PC-3 (cell line): ENCODE measurements around the gene UQCC3. TPM values are rescaled to one million over a fixed set of nuclear protein-coding genes. Genes with fewer than 3 reads are reported as not detected.

Experiments
- ATAC-seq: fragments of 200-7000 bp; cut with Tn5 transposase; 2 replicates; pipeline ENCODE4 v1.9.1; 2020; ENCODE audit warnings: mild to moderate bottlenecking, moderate library complexity
- BruUV-seq: library from RNA; stranded (reverse); fragments of 400-500 nt; replicated peaks from 2 replicates; lab custom pipeline; 2021; lab: Mats Ljungman, UMichigan
- CTCF ChIA-PET: fragments of 300-600 bp; sonication (Branson Sonifier 250); formaldehyde crosslinking; loops from one replicate; lab custom pipeline; 2022; ENCODE audit warnings: antibody characterized with exemption; lab: Charles Lee
- POLR2A ChIA-PET: fragments of 300-600 bp; sonication (Branson Sonifier 250); formaldehyde crosslinking; loops from one replicate; lab custom pipeline; 2022; ENCODE audit warnings: antibody characterized with exemption; ENCODE audit not compliant: unreplicated experiment; lab: Charles Lee
- DNase-seq: peaks from one replicate; pipeline ENCODE4 v3.0.0-alpha.2; 2015
- H2AFZ ChIP-seq: fragments of 300-600 bp; sonication (generic); 2 replicates; pipeline ENCODE4 v1.6.0; 2016; ENCODE audit warnings: antibody characterized with exemption, low read length
- H3F3A ChIP-seq: fragments of 300-600 bp; sonication (generic); one replicate; pipeline ENCODE4 v1.6.0; 2017; ENCODE audit warnings: antibody characterized with exemption, low read length, control low read depth, mild to moderate bottlenecking; ENCODE audit not compliant: unreplicated experiment
- H3K27ac ChIP-seq: fragments of 300-600 bp; sonication (generic); 2 replicates; pipeline ENCODE4 v1.5.1; 2016; ENCODE audit warnings: mild to moderate bottlenecking, low read length
- H3K27me3 ChIP-seq: fragments of 300-600 bp; sonication (generic); 2 replicates; pipeline ENCODE4 v1.6.1; 2016; ENCODE audit warnings: low read length, mixed read lengths
- H3K36me3 ChIP-seq: fragments of 300-600 bp; sonication (generic); 2 replicates; pipeline ENCODE4 v1.6.1; 2016; ENCODE audit warnings: low read depth, mixed run types, low read length, mixed read lengths
- H3K4me1 ChIP-seq: fragments of 300-600 bp; sonication (generic); 2 replicates; pipeline ENCODE4 v1.5.1; 2016; ENCODE audit warnings: low read length; ENCODE audit not compliant: insufficient read depth
- H3K4me2 ChIP-seq: fragments of 300-600 bp; sonication (generic); 2 replicates; pipeline ENCODE4 v1.6.0; 2016; ENCODE audit warnings: low read length
- H3K4me3 ChIP-seq: fragments of 300-600 bp; sonication (generic); 2 replicates; pipeline ENCODE4 v1.5.1; 2016; ENCODE audit warnings: mild to moderate bottlenecking, low read length, mixed read lengths
- H3K79me2 ChIP-seq: fragments of 300-600 bp; sonication (generic); 2 replicates; pipeline ENCODE4 v1.6.1; 2017; ENCODE audit warnings: low read length, mixed read lengths
- H3K9ac ChIP-seq: fragments of 300-600 bp; sonication (generic); 2 replicates; pipeline ENCODE4 v1.6.0; 2016; ENCODE audit warnings: mild to moderate bottlenecking, low read length
- H3K9me2 ChIP-seq: fragments of 300-600 bp; sonication (generic); replicated peaks from 2 replicates; pipeline ENCODE4 v1.6.1; 2016; ENCODE audit warnings: mixed run types, low read length, mixed read lengths
- H3K9me3 ChIP-seq: fragments of 300-600 bp; sonication (generic); 2 replicates; pipeline ENCODE4 v1.6.1; 2016; ENCODE audit warnings: low read length, mixed read lengths
- H4K20me1 ChIP-seq: fragments of 300-600 bp; sonication (generic); 2 replicates; pipeline ENCODE4 v1.6.1; 2016; ENCODE audit warnings: low read length, mixed read lengths
- CTCF ChIP-seq: fragments of 300-600 bp; sonication (generic); conservative IDR thresholded peaks from 2 replicates; pipeline ENCODE4 v1.5.1; 2017; ENCODE audit warnings: antibody characterized with exemption, low read depth, mild to moderate bottlenecking, low read length
- EZH2 ChIP-seq: fragments of 300-600 bp; sonication (generic); IDR thresholded peaks from one replicate; pipeline ENCODE4 v1.6.1; 2017; ENCODE audit warnings: antibody characterized with exemption, mild to moderate bottlenecking, low read length; ENCODE audit not compliant: unreplicated experiment
- EZH2phosphoT487 ChIP-seq: fragments of 300-600 bp; sonication (generic); IDR thresholded peaks from 2 replicates; pipeline ENCODE4 v1.6.1; 2018; ENCODE audit warnings: mild to moderate bottlenecking, antibody characterized with exemption, low read length, borderline replicate concordance
- intact Hi-C: fragments of 100-400 bp; cut with micrococcal nuclease; formaldehyde crosslinking; loops from 2 replicates; pipeline ENCODE4 v1.9.0; 2023
- total RNA-seq: library from RNA; depleted of rRNA; stranded (reverse); fragments of >200 nt; gene quantifications from 2 replicates; pipeline ENCODE4 v1.2.3, GENCODE V29; 2014

UQCC3 gene
- total RNA-seq, 1 experiment from 2014 or later, result 83.6 TPM

DNA sequence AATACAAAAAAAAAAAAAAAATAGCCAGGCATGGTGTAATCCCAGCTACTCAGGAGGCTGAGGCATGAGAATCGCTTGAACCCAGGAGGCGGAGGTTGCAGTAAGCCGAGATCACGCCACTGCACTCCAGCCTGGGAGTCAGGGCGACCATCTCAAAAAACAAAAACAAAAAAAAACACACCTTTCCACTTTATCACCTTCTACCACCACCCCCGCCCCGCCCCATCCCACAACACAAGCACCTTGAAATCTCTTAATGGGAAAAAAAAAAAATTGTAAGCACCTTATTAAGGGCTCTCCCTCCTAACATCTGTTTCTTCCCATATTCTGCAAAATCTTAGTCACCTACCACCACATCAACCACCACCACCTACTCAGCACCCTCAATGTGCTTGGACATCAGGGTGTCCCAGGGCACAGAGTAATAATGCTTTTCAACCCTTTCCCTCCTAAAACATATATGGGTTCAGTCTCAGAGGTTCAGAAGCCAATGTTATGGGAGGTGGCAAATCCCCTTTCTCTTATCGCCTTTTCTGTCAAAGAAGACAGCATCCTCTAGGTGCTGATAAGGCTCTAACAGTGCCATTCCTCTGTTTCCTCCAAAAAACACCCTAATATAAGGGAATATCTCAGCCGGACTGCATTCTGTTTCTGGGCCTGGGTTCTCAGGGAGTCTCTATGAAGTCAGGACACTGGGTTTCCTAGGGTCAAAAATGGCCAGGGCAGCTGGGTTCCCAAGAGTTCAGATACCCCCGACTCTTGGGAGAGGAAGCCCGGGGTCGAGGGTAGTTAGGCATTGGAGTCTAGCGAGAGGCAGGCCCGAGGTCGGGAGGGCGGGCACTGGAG, 19.1 kb upstream of the UQCC3 start:
- POLR2A ChIA-PET, result interaction anchor here (1.0 kb wide), 2 partner anchors 12 to 31 kb away, joined by 9 to 22 read pairs; partner anchors contain the start of genes B3GAT3, C11orf98 and CSKMT
- Histone ChIP-seq H3K36me3 (peaks cover 14% of the 10 kb centered on the region; the same call in 1 of the 2 replicates), H3K9me3 (no peaks in the 10 kb centered on the region), H2AFZ (peak overlapping the region; percentile 99), H3K27me3 (no peaks in the 10 kb centered on the region), H3K79me2 (peaks cover 26% of the 10 kb centered on the region), H3F3A (no peaks in the 10 kb centered on the region), H3K4me1 (peaks cover 11% of the 10 kb centered on the region), H3K4me3 (peak overlapping the region; percentile 76), H3K27ac (peak overlapping the region; percentile 33), H3K9me2 (no peaks in the 10 kb centered on the region), H4K20me1 (no peaks in the 10 kb centered on the region), H3K4me2 (peak overlapping the region; percentile 97), H3K9ac (peak overlapping the region; percentile 96)
- CTCF ChIA-PET, result no interaction called here
- DNase-seq, result no peak
- no peak for TF ChIP-seq CTCF
- no peak for TF ChIP-seq EZH2phosphoT487
- no peak for TF ChIP-seq EZH2
- intact Hi-C loops, result loop anchor here (2.0 to 5.0 kb wide), 2 partner anchors 30 to 60 kb away; partner anchors contain the start of gene TUT1
- BruUV-seq, result TSS peak; percentile 68
- ATAC-seq, result no peak

GRCh38 chr11:62654297-62654696, 17.2 kb upstream of the UQCC3 start:
- no peak overlapping the region for H3K27ac ChIP-seq
- H3F3A ChIP-seq, result no peaks in the 10 kb centered on the region
- ChIA-PET POLR2A (no interaction called here), CTCF (no interaction called here)
- no peaks in the 10 kb centered on the region for H4K20me1 ChIP-seq
- no peak overlapping the region for H2AFZ ChIP-seq
- no peak overlapping the region for H3K4me2 ChIP-seq
- TF ChIP-seq EZH2phosphoT487 (no peak), CTCF (no peak), EZH2 (no peak)
- H3K79me2 ChIP-seq, result peaks cover 26% of the 10 kb centered on the region
- DNase-seq, result no peak
- no peaks in the 10 kb centered on the region for H3K27me3 ChIP-seq
- H3K9ac ChIP-seq, result no peak overlapping the region
- BruUV-seq, result no TSS peak
- ATAC-seq, result no peak
- H3K4me1 ChIP-seq, result peaks cover 11% of the 10 kb centered on the region
- H3K4me3 ChIP-seq, result no peak overlapping the region
- intact Hi-C loops, result loop anchor here (5.0 kb wide), 1 partner anchor 62 kb away; the partner anchor contains the start of gene TUT1
- no peaks in the 10 kb centered on the region for H3K9me2 ChIP-seq
- no peaks in the 10 kb centered on the region for H3K9me3 ChIP-seq
- H3K36me3 ChIP-seq, result peaks cover 6% of the 10 kb centered on the region; the same call in 1 of the 2 replicates
